NCI-H526 treated with DMSO at 0.1 percent for 48 hours (cell line): ENCODE results near the gene GFOD1.

Experiments
- DNase-seq: peaks from one replicate; lab custom pipeline; 2025; lab: John Stamatoyannopoulos, UW

GFOD1 gene

DNA sequence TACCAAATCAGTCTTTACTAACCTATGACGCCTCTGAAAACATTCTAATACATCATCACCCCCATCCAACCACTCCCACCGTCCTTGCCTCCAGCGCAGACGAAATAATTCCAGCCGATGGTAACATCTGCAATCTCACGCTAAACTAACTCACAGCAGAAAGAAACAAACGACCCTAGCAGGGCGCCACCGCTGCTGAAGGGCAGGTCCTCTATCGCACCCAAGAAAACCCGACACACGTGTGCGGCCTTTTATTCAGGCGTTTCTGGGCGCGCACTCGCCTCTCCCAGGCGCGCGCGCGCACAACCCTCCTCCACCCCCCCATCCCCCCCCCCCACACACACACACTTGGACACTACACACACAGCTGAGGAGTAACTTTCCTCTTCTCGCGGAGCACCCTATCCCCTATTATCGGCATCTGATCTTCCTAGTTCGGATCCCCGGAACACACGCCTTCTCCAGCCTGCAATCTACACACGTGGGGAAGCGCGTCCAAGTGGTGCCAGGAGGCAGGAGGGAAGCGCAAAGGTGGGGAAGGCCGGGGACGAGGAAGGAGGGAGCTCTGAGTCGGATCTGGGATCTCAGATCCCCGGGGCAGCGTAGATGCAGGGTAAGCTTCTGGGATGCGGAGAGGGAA, 1.4 kb downstream of the GFOD1 start:
- peak; percentile 78 for DNase-seq

DNA sequence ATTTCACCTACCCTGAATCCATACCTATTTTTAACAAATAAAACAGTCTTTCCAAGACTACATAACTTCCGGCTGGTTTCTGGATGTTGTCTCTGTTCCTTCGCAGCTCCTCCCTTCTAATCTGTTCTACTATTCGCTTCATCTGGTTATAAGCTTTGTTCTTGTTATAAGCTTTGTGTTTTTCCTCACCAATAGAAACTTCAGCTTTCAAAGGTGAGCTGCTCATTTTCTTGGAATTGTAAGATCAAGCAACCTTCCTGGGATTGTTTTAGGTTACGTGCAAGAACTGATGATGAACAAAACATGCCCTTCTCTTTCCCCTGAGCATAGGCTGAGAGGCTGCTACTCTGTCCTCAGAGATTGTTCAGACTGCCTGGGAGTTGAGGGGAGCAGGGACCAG, 2.1 kb downstream of the GFOD1 start:
- no peak for DNase-seq

DNA sequence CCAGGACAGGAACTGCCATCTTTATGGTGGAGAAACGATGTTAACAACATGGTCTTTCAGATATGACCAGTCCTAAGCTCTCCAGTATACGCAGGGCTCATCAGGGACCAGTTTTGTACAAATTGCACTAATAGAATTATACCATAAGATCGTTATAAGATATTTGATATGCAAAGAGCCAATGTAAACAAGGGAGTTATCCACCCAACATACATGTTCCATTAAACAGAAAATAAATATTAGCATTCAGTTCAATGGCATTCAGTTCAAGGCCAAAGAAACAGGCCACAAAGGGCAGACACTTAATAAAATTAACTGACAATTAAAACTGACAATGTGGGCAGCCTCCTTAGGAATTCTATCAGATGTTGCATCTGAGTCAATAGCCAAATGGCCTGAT, 2.6 kb downstream of the GFOD1 start:
- DNase-seq, result no peak

DNA sequence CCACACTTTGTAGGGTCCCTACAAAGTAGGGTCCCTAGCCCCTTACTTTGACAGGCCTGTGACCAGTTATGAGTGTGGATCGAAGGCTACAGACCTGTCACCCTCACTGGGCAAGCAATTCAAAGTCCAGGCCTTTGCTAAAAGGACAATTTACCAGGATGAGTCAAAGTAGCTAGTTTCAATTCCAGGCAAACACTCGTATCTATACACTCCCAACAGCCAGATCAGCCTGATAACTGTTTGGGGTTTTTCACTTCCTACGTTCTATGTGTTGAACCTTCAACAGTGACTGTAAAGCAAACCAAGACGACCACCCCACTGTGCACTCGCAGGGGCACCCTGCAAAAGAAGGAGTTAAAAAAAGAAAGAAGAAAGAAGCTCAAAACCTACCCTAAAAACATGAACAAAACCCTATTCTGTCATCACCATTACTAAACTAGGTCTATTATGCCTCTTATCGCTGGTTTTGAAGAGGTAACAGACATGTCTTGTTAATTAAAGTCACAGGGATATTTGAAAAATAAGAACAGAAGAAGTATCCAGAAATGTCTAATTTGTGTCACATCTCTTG, 3.2 kb downstream of the GFOD1 start:
- DNase-seq, result no peak

DNA sequence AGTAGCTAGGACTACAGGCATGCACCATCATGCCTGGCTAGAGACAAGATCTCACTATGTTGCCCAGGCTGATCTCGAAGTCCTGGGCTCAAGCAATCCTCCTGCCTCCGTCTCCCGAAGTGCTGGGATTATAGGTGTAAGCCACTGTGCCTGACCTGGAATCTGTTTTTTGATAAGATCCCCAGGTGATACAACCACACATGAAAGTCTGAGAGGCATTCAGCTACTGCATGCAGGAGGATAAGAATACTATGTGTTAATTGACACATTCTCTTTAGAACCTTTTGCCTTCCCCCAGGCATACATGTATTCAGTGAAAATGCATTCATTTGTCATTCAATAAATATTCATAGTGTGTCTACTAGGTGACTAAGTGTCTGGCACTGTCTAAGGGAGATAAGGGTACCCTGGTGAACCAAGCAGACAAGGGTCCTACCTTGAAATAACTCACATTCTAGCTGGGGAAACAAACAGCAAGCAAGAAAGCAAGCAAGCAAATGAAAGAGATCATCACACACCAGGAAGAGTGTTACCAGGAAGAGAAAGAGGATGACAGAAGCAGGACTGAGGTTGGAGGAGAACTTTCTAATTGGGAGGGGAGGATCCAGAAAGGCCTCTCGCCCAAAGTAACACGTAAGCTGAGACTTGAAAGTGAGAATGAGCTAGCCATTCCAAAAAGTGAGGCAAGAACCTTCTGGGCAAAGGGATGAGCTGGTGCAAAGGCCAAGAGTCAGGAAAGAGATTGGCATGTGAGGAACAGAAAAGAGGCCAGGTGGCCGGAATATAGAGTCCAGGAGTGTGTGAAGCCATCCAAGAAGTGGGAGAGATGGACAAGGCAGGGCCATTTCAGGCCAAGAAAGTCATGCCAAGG, 6.5 kb downstream of the GFOD1 start:
- DNase-seq, result no peak

DNA sequence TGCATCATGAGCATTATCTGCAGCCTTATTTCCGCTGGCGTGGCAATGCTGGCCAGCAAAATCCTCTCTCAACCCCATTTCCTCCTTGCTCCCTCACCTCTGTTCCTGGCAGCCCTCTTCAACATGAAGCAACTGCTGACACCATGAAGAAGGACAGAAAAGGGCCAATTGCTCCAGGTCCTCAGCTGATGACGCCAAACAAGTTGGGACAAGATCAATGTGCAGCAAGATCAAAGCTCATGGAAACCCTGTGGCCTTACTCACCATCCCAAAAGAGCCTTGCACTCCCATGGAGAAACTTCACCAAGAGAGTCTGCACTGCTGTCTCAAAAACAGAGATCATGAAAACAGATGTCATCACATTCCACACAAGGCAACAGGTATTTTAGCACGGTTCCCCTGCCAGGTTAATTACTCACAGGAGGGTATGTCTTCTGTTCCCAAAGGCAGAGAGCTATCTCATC, 7.4 kb downstream of the GFOD1 start:
- DNase-seq, result no peak

DNA sequence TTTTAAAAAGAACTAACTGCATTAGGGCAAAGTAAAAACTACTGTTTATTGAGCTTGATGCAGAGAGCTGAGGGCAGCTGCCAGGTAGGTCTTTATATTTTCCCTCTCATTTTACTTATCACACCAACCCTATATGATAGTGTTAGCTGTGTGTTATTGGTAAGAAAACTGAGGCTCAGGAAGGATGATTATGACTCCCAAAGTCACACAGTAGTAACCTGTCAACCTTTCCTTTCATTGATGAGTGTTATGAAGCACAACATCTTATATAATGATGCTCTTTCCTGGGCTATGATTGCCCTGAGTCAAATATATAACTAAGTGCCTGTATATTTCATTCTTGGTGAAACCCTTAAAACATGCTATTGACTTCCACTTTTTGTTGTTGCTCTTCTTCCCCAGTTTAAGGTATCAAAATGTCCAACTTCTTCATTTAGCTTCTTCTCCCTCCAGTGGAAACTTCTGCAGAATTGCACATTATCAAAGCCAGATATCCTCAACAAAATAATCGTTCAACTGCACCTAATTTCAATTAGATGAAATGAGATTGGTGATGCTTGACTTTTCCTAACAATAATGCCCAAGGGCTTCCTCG, 8.1 kb downstream of the GFOD1 start:
- DNase-seq, result no peak

DNA sequence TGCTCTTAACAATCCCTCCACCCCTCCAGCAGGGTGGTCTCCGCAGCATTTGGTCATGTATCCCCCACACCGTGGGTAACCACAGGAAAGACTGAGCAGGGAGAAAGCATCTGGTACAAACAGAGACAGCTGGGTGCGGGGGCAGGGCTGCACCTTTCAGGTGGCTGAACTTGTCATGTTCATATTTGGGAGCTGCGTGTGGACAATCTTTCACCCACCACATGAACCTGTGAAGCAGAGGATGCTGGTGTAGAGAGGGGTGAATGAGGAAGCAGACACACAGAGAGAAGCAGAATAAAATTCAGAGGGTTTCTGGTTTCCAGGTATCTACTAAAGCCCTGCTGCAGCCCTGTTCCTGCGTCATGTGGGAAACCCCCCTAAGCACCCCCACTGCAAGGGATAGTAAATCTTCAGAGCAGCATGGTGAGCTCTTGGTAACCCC, 8.9 kb downstream of the GFOD1 start:
- DNase-seq, result no peak

DNA sequence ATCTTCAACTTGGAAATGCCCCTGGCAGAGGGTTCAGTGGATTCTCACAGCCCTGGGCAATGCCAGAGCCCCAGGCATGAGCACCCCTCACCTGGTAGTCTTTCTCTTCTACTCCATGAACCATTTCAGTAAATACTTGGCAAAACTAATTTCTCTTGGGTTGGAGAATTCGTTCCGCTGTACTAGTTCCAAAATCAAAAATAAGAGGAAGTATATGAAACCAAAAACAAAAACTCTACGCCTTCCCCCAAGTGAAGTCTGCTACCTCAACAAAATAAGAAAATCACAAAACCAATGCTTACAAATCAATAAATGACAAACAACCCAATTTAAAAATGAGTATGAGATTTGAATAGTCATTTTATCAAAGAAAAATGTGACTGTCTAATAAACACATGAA, 12.6 kb downstream of the GFOD1 start:
- no peak for DNase-seq

DNA sequence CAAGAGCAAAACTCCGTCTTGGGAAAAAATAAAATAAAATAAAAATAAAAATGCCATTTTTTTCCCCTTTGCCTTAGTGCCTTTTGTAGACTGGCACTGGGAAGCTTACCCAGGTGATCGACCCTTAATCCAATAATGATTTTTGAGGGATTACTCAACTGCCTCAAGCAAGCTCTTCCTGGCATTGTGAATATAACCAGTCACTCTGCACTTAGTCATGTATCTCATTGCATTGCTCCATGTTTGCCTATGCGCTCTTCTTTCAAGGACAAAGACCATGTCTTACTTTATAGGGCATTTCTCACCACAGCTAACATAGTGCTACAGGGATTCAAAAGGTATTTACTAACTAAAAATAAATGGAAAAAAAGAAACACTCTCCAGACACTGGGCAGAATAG, 13.0 kb downstream of the GFOD1 start:
- no peak for DNase-seq

DNA sequence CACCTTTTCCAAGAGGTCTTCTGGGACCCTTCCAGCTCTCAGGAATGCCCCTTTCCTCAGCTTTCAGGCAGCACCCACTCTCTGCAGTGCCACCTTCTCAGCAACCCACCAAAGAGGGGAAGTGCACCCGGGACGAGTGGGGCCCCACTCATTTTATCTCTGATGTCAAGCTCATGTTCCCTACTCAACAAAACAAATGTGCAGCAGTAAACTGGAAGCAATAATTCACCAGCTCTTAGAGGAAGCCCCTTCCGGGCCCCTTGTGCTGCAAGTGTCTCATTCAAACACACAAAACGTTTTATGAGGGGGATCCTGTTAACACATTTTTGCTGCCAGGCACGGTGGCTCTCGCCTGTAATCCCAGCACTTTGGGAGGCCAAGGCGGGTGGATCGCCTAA, 13.6 kb downstream of the GFOD1 start:
- no peak for DNase-seq

DNA sequence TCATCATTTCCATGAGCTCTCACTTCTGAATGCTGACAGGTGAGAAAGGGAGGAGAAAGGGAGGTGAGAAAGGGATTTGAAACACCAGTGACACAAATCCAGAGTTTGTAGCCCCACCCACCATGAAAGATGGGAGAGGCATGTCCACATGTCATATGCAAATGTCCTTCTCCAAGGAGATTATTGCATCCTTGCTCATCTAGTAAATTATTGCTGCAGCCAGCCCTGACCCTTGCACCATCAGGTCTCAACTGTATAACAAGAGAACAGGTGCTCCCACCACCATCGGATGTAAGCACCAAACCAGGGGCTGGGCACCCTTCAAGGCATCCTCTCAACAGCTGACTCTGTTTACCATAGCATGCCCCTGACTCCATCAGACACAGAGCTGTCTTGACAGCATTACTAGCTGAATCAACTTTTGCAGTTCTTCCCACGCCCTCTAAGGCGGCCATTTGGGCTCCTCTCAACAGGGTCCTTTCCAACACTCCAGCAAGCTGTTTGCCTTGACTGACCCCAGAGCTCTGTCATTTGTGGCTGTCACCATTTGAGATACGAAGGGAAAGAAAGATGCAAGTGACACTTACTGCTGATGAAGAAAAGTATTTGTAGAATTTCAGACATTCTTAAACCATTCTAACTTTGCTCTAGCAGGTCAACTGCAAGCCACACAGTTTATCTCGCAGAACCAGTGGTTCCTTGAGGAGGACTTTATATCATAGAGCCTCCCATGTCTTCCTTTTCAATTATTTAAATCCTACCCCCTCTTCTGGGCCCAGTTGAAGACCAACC, 14.2 kb downstream of the GFOD1 start:
- DNase-seq, result no peak

DNA sequence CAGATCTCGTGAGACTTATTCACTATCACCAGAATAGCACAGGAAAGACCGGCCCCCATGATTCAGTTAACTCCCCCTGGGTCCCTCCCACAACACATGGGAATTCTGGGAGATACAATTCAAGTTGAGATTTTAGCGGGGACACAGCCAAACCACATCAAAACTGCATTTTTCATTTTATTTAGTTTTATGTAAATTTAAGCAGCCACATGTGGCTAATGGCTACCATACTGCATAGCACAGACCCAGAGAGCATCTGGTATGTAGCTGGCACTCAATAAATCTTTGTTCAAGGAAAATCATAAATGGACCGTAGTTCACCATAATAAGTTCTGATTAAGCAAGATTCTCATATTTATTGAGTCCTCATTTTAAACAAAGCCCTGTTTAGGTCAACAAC, 15.3 kb downstream of the GFOD1 start:
- DNase-seq, result no peak

DNA sequence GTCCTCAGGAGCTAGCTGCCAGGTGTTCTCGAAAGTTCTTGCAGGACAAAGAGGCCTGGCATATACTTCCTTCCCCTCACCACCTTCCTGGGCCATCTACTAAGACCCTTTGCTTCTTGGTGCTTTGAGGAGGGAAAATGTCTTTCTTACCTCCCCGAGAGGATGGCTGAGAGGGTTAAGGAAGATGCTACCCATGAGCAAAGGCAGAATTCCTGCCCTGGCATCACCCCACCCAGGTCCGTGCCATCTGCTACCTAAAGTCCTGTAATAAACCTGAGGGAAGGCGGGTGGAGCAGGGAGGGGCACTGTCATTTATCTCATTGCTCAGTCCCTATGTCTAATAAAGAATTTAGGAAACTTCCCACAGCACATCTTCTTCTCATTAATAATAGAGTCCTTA, 16.2 kb downstream of the GFOD1 start:
- DNase-seq, result no peak

DNA sequence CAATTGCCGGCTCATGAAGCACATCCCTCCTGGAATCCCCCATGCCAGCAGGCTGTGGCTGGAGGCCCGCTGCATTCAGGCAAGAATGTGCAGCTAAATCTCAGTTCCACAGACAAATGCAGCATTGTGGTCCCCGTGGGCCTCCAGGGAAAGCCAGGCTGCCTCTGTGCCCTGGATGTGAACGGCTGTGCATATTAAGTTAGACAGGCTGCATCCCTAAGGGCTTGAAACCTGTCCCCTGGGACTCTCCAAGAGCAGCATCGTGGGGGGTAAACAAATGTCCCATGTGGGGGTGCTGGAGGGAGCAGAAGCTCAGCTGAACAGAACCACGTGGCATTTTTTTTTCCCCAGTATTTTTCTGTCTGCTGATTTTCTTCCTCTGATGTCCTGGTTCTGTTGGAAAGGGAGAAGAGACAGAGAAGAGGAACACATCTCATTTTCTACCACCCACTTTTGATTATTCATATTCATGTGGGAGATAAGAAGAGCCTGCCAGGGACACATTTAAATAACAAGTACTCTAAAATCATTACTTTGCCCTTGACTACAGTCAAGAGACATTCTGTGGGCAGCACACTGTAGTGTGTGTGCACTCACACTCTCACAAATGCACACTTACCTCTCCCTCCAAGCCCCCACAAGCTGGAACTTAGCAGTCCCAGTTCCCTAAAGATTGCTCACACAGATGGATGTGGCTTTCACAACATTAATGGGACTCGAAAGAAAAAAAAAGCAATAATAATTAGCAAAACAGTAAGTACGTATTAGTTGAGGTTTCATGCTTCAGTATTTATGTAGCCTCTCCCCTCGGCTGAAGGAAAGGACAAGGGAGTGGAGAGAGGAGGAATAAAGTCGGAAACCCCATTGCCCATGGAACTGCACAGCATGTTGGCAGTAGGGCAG, 16.9 kb downstream of the GFOD1 start:
- peak; percentile 88 for DNase-seq

DNA sequence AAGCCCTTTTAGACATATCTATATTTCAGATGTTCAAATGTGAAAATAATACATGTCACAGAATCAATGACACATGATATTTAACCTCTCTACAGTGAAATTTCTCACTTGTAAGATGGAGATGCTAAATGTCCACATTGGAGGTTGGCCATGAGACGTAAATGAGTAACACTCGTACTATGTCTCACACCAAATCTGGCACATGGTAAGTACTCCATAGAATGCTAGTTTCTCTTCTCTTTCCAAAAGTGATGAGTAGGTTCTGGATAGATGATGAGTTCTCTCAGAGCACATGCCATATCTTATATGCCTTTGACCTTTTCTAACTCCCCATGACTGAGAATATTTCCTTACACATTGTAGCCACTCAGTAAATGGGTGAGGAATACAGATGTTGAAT, 17.7 kb downstream of the GFOD1 start:
- no peak for DNase-seq

DNA sequence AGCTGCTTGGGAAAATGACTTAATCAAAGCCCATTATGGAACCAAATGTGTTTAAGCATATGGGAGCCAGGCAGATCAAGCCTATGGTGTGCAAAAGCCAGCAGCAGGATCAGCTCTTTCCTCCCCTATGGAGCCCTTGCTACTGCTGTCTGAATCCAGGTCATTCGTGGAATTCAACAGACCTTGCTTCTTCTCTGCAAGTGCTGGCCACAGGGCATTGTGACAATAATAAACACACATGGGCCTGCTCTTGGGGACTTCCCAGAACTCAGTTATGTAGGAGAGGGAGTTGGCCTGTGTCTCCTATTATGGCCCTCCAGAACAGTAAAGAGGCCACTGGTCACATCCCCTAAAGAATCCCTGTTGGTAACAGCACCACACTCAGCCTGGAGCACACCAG, 18.6 kb downstream of the GFOD1 start:
- DNase-seq, result no peak

DNA sequence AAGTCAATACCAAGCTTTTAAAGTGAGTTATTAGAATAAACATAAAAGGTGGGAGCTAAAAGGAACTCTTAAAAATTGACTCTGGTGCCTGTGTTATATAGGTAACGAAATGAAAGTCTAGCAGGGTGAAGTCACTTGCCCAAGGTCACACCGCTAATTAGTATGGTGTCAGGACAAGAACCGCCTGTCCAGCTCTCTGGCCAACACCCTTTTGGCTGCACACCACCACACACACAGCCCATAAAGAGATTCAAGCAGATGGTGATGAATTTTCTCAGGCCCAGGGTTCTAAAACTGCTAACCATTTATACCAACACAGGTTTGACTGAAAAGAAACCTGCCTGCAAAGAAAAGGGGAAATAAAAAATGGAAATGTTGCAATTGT, 20.2 kb downstream of the GFOD1 start:
- no peak for DNase-seq

DNA sequence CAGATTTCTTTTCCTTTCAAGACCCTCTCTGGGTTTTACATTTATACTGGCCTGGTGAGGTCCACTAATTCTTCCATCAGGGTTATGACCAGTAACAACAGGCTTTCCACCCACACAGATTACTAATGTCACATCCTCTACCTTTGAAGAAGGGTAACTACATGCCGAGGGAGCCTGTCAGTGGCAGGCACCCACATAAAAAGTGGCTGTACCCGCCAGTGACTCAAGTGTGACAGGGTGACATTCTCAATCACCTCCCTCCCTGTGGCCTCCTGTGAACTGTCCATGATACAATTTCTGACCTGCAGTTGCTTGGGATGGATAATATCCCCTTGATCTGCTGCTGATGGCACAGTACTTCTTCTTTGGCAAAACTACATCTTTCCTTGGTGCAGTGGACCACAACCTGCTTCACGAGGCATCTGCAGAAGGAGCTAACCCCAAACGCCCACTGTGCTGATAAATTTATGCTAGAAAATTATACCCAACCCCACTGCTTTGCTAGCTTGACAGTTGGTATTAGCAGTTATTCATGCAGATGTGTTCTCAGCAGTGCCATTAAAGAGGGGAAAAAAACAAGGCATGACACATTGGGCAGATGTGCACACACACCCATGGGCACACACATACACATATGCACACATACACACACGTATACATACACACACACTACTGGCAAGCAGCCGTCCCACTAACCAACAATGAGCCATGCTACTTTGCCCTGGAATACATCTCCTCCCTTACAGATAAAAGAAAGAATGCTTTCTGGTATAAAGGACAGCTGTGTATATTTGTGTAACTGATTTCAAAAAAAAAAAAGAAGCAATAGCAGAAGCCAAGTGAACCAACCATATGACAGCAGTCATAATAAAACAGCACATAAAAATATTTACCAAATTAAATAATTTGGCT, 20.8 kb downstream of the GFOD1 start:
- peak; percentile 86 for DNase-seq

DNA sequence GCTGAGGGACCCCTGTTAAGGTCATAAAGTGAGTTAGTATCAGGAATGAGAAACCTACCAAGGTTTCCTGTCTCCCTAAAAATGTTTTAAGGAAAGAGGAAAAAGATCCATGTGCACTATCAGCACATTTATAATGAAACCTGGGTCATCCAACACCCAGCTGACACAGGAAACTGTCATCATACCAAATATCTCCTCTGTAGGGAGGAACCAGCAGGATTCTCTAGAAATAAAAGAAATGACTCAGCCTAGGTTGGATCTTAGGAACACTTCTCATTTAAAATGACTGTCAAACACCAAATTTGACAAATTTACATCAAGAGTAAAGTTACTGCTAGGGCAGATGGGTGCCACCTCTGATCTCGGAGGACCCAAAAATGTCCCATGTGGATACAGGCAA, 21.7 kb downstream of the GFOD1 start:
- no peak for DNase-seq
